Left cardiac atrium (tissue), 4 donors: ENCODE data around the gene VPS51. TPM values are rescaled to one million over a fixed set of nuclear protein-coding genes. Genes with fewer than 3 reads are reported as not detected.
A peak's percentile ranks its signal among the peaks of the same experiment; 100 is the strongest.

Source experiments
- ATAC-seq, 2 donors: fragments of 200-7000 bp; cut with Tn5 transposase; one replicate each; pipeline ENCODE4 v1.9.1; 2020; ENCODE audit warnings: mild to moderate bottlenecking in 2 of 2, moderate library complexity in 2 of 2
- DNase-seq: peaks from one replicate; pipeline ENCODE4 v3.0.0-alpha.2; 2020
- intact Hi-C, 2 donors: fragments of 100-400 bp; cut with DNase I; formaldehyde crosslinking; loops; one replicate each; pipeline versions ENCODE4 v1.14.1 to v1.15.1; 2022 to 2023
- total RNA-seq, 2 donors: library from RNA; stranded (reverse); fragmentation: NEBNext Ultra II Directional; extraction: Animal tissue kit (Norgen Biotek cat#: 25700); gene quantifications; one replicate each; pipeline ENCODE4 v1.2.1, GENCODE V29; 2021
- donor health status: DM: no; HTN: yes; CAD: no.
- donor health status: DM: no; HTN: yes; CAD: no; lungs with severe emphysema.
- donor health status: DM: yes; HTN: yes; CAD: no.
- donor health status: Dilated cardiomyopathy.

The VPS51 gene
- total RNA-seq, 2 donors from 2014 or later = 52.7 to 70.1 TPM

DNA sequence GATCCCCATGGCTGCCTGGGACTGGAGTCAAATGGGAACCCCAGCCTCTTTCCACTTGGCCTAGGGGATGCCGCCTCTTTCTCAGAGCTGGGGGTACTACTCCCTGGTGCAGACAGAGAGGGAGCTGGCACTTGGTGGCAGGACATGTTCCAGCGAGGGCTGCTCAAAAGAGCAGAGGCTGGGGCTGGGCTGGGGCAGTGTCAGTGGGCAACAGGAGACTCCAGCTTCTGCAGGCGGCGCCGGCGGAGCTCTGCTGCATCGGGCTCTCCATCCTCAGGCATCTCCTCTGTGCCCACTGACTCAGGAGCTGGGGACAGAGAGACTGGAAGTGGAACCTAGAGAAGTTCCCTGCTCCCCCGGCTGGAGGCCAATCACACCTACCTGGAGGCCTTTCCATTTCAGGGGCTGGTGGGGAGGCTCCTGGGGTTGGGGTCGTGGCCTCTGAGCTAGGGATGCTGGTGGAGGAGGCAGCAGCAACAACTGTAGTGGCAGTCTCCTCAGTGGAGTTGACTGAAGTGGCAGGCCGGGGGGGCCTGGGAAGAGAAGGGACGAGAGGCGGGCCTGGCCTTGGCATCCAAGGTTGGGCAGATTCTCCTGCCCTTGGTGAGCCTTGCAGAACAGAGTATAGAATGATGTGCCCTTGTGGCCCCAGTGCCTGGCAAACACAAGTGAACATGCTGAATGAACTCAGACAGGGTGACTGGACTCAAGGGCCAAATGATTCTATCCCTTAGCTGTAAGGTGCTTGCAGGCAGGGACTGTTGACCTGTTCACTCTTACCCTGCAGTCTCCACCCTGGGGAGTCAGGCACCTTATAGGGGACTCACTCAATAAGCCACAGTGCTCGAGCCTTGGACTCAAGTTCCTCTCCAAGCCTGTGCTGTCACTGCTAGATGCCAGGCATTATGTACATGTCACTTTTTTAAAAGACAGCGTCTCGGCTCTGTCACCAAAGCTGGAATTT is 32.5 kb downstream of the VPS51 start:
- intact Hi-C loops = no loop called here
- DNase-seq (no peak), ATAC-seq (no peak)

DNA sequence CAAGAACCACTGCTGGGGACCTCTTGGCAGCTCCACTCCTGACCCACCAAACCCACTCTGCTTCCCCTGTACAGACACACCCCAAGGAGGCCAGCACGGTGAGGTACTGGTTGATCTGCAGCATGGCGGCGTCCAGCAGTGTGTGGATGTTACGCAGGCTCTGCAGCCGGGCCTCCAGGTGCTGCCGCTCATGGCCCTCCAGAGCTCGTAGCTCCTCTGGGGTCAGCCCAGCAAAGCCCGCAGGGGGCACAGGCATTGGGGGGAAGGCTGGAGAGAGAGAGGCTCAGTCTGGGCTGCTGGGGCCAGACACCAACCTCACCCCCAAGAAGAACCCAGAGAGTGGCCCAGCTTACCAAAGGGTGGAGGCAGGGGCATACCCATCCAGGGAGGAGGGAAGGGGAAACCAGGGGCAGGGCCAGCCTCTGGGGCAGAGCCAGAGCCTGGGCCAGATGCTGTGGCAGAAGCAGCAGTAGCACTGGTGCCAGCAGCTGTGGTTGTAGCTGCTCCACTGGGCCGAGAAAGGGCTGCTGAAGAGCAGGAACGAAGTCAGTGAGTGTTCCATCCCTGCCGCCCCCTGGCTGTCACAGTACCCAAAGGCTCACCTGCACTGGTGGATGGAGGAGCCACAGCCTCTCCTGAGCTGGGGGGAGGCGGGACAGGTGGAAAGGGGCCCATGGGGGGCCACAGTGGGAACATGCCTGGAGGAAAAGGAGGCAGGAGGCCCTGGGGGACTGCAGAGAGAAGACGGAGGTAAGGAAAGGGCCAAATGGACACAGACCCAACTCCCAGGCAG is 33.8 kb downstream of the VPS51 start:
- intact Hi-C loops = no loop called here
- ATAC-seq = no peak
- DNase-seq = no peak

DNA sequence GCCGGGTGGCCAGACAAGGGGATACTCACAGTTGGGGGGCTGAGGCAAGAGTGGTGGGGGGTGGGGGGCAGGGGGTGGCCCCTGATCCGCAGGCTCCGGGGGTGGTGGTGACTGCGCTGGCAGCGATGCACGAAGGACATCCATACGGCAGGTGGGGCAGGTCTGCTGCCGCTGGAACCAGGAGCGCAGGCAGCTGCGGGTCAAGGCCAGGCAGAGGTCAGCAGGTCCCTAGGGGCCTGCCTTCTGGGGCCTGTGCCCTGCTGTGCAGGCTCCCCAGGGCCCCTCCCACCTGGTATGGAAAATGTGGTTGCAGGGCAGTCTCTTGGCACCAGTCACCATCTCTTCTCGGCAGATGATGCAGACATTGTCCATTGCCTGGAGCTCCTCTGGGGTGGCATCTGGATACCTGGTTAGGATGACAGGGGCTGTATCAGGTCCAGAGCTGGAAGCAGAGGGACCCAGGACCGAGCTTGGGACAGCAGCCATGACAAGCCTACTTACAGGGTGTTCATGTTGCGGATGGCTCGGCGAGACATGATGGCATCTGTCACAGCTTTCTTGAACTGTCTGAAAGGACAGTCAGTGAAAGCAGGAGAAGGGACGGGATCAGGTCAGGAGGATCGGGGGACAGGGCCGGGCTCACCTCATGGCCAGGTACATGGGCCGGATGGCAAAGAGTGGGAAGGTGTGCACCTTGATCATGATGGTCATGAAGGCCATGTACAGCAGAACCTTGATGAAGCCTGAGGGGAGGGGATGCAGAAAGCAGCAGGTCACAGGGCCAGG is 34.8 kb downstream of the VPS51 start:
- no peak for DNase-seq
- ATAC-seq = no peak
- intact Hi-C loops = no loop called here

DNA sequence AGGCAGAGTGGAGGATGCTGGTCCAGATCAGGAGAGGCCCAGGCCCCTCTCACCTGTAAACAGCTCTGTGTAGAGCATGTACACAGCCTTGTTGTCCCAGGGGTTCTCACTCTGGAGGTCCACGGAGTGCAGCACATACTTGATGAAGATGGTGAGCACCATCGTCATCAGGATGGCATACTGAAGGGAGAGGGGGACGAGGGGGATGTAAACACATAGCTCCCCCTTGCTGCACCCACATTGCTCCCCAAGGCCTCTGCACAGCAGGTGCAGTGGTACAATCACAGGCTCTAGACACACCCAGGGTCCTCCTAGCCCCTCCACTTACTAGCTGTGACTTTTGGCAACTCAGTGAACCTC is 35.4 kb downstream of the VPS51 start:
- DNase-seq (no peak), ATAC-seq (no peak)
- intact Hi-C loops = no loop called here

DNA sequence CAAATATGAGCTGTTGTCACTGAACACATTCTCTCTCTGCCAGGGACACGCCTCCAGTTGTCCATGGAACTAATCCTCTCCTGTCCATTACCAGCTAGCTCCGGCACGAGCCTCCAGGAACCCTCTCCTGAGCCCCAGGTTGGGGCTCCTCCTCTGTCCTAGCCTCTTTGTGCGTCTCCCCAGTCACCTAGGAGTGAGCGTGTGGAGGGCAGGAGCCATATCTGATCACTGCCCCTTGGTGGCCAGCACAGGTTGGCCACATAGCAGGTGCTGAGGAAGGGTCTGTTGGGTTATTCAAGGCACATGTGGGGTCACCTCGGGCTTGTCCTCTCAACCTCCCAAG is 35.9 kb downstream of the VPS51 start:
- no peak for ATAC-seq
- no peak for DNase-seq
- intact Hi-C loops = no loop called here

DNA sequence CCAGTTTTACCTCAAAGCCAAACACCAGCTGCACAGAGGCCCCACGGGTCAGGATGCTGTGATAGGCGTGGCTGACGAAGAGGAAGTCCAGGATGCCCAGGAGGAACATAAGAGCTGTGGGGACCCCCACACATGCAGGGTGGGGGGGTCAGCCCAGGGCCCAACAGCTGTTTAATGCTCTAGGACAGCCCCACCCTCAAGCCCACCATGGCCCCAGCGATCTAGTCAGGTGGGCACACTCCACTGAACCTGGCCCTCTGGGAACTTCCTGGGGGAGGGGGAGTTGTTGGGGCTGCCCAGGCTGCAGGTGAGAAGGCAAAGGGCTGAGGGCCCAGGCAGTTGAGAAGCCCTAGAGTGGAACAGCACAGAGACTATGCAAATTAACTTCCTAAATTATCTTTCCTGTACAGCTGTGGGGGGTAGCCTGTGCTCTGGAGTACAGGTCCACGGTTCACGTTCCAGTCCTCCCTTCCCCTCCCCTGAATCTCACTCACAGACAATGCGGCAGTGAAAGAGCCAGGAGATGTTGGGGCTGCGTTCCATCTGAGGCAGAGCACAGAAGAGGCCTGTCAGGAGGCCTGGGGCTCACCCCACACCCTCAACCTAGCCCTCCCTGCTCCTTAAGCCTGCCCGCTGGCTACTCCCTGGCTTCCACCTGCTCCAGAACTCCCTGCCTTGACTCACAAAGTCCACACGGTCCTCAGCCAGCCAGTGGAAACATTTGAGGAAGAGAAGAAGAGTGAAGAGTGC is 36.4 kb downstream of the VPS51 start:
- intact Hi-C loops = no loop called here

DNA sequence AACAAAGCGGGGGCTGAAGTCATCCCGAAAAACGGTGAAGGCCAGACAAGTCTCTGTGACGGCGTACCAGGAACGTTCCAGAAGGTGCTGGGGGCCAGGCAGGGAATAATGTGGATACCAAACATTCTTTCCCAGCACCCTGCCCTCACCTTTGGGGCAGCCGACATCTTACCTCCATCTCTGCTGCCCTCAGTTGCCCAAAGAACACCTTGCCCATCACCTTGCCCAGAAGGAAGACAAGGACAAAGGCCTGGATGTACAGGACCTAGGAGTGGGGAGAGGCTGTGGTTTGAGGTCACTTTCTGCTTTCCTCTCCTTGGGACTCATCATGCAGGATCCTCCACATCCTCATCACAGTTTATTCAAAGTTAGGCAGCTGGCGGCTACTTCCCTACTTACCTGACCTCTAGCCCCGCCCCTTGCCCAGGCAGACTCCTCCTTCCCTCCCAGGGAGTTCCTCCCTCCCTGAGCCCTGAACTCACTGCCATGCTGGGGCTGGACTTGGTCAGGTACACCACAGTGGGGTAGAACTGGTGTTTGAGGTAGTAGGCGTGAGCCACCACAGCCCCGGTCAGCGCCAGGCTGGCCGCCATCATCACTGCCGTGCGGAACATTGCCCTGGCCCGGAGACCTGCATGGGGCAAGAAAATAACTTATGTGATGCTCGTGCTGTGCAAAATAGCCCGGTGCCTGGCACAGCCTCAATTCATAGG is 37.1 kb downstream of the VPS51 start:
- ATAC-seq = peak in 1 of 2 donors; percentile 7
- DNase-seq = peak; percentile 46
- intact Hi-C loops = no loop called here

More for the DNA sequence above, 36.4 kb downstream of the VPS51 start:
- no peak for DNase-seq
- no peak for ATAC-seq

DNA sequence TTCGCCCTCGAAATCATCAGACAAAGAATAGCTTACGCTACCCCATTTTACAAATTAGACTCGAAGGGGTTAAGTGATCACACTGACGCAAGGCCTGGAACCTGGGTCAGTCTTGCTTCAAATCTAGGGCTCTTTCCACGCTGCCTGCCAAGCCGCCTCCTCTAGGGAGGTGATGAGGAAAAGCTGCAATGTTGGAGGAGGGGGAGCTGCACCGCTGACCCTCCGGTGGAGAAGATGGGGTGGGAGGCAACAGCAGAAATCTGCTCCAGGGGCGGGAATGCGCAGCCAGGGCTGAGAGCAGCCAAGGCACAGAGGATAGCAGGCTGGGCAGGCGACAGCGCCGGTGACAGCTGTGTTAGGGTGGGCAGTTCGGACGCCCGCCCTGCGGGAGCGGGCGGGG is 37.7 kb downstream of the VPS51 start:
- no peak for DNase-seq
- ATAC-seq = peak; percentile 2 to 40
- intact Hi-C loops = no loop called here

DNA sequence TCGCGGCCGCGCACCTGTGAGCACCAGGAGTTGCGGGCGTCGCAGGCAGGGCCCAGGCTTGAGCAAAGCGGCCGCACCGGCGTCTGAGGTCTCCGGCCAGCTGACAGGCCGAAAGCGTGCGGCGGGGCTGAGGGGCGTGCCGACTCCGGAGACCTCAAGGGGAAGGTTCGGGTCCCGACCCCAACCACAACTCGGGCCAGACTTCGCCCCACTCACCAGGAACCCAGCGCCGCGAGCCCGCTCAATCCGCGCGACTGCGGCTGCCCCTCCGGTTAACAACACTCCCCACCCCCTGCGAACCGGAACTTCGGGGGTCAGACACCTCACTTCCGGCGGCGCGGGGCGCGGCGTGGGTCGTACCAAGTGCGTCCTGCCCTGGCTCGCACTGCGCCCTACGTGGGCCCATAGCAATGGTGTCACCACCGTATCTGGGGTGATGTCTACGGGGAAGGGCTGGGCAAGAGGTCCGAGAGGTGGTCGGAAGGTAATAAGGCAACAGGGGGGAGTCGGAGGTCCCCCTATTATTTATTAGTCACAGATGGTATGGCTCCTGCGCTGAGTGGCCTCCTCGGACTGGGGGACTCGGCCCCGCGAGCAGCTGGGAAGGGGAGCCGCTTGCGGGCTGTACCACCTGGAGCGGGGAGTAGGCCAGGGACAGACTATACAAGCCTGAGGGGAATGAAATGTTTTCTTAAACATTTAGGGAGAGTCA is 38.4 kb downstream of the VPS51 start, which contains the start of gene SYVN1:
Gene SYVN1 (minus strand): TSS at position 280 of the 712 bp plus-strand sequence. CDS start 918 bp downstream, outside the sequence.
- intact Hi-C loops = no loop called here
- ATAC-seq (peak; percentile 92 to 95), DNase-seq (peak; percentile 93)

DNA sequence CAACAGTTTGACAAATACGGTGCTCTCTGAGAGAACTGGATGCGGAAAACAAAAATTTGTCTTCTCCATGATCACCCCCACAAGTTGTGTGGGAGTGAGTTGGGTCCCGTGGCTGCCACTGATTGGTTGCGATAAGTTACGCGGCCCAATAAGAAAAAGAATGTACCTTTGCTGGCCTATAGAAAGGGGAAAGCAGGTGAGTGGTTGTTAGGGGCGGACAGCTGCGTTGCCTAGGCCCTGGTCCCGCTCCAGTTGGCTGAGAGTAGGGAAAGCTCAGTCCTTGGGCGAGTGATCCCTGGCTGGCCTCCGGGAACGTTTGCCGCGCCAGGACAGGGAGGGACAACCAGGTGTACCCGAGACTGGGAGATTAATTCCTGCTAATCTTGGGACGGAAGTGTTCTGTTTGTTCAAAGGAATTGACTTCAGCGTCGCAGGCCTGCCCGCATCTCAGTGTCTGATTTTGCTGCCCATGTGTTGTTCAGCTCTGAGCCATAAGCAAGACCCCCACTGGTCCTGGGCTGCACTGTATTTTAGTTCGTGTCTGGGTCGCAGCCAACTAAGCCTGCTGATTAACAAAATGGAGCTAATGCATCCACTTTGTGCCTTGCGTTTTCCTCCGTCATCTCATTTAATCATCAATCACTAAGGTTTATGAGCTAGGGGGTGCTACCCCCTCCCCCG is 39.1 kb downstream of the VPS51 start:
- intact Hi-C loops = no loop called here
- peak; percentile 90 for DNase-seq
- ATAC-seq = peak; percentile 84 to 91

DNA sequence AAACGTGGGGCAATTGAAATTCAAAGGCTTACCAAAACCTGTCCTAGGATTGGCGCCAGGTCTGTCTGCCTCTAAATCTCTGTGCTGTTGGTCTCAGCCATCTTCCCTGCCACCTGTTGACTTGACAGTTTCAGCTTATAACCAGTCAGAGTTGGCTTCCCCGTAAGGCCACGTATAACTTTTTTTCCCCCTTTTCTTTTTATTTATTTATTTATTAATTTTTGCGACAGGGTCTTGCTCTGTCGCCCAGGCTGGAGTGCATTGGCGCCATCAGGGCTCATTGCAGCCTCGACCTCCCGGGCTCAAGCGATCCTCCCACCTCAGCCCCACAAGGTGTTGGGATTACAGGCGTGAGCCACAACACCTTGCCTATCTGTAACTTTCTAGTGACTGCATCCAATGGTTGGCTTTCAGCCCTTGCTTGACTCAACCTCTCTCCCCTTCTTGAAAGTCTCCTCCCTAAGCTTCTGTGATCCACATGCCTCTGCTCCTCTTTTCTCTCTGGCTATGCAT is 39.7 kb downstream of the VPS51 start:
- intact Hi-C loops = no loop called here
- DNase-seq (no peak), ATAC-seq (no peak)

DNA sequence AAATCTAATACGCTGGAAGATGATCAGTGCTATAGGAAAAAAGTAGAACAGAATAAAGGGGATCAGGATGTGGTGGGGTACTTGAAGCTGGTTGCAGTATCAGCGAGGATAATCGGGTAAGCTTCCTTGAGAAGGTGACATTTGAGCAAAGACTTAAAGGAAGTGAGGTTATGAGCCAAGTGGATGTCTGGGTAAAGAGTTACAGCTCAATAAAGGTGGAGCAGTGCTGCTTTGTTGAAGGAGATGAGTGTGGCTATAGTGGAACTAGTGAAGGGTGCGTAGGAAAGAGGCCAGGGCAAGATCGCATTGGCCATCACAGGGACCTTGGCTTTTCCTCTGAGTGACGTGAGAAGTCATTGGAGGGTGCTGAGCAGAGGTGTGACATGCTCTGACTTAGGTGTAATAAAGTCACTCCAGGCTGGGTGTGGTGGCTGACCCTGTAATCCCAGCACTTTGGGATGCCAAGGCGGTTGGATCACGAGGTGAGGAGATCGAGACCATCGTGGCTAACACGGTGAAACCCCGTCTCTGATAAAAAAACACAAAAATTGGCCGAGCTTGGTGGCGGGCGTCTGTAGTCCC is 40.6 kb downstream of the VPS51 start:
- ATAC-seq = no peak
- intact Hi-C loops = no loop called here
- no peak for DNase-seq

DNA sequence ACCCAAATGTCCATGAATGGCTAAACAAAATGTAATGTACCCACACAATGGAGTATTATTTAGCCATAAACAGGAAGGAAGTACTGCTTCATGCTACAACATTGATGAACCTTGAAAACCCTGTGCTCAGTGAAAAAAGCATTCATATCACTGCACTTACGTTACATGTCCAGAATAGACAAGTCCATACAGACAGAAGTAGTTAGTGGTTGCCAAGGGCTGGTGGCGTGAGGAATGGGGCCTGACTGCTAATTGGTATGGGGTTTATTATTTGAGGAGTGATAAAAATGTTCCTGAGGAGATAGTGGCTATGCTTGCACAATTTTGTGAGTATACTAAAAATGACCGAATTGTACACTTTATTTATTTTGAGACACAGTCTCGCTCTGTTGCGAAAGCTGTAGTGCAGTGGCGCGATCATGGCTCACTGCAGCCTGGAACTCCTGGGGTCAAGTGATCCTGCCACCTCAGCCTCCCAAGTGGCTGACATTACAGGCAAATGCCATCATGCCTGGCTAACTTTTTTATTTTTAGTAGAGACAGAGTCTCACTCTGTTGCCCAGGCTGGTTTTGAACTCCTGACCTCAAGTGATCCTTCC is 46.0 kb downstream of the VPS51 start:
- ATAC-seq = no peak
- intact Hi-C loops = loop anchor here in 1 of 2 donors (5.0 kb wide), 1 partner anchor 35 kb away; no protein-coding TSS in a partner anchor
- DNase-seq = no peak

DNA sequence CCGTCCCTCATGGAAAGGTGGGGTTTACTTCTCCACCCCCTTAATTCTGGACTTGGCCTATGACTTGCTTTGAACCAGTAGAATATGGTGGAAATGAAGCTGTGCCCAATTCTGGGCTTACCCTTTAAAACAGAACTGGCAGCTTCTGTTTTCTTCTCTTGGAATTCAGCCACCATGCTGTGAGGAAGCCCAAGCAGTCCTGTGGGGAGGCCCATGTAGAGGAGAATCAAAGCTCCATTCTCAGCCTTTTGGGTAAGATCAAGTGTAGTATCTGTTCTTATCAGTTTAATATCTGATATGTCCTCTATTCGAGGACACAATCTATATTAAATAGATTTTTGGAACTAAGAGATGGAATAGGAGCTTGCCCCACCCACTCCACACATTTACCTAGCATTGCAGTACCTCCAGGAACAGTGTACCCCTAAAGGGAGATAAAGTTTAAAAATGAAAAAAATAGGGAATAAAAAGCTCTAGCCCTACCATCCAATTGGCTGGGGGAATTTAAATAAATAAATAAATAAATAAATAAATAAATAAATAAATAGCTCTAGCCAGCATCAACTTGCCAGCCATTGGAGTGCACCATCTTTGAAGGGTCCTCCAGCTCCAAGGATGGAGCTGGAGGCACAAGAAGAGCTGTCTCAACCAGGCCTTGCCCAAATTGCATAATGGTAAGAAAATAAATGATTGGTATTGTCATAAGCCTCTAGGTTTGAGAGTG is 51.5 kb downstream of the VPS51 start:
- no peak for ATAC-seq
- intact Hi-C loops = no loop called here
- DNase-seq = no peak

DNA sequence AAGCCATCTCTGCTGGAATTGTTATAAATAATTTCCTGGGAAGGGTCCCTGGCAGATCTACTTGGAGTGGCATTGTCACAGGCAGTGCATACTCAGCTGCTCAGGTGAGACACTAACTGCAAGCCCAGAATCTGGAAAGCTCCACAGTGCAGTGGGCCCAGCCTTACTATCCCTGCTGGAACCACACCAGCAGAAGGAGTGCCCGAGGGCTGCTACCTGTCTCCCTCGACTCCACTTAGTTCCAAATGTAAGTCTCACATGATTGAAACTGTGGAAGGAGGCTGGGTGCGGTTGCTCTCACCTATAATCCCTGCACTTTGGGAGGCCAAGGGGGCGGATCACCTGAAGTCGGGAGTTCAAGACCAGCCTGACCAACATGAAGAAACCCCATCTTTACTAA is 52.6 kb downstream of the VPS51 start:
- intact Hi-C loops = no loop called here
- ATAC-seq = no peak

More for the DNA sequence above, 52.6 kb downstream of the VPS51 start:
- DNase-seq = no peak
